Keratinocyte (primary cell): ENCODE measurements around the gene CIT. TPM values are rescaled to one million over a fixed set of nuclear protein-coding genes. Genes with fewer than 3 reads are reported as not detected.
A peak's percentile ranks its signal among the peaks of the same experiment; 100 is the strongest.

Source experiments
- DNase-seq: peaks from one replicate; pipeline ENCODE4 v3.0.0-alpha.2; 2011; ENCODE audit warnings: low read depth, missing footprints, low spot score
- FAIRE-seq: peaks from 2 replicates; lab custom pipeline; 2011; peaks lifted over from hg19 to GRCh38; lab: Jason Lieb, UNC
- H2AFZ ChIP-seq: 2 replicates; pipeline ENCODE4 v1.6.0; 2012; ENCODE audit warnings: low read length, control low read depth, inconsistent platforms; ENCODE audit not compliant: control insufficient read depth
- H3K27ac ChIP-seq: 2 replicates; pipeline ENCODE4 v1.5.1; 2011; ENCODE audit warnings: low read length; ENCODE audit not compliant: control insufficient read depth, insufficient read depth
- H3K27me3 ChIP-seq: 3 replicates; pipeline ENCODE4 v1.6.0; 2011; ENCODE audit warnings: low read length; ENCODE audit not compliant: control insufficient read depth, insufficient read depth; ENCODE audit errors: extremely low read depth
- H3K36me3 ChIP-seq, 2 experiments: 2 replicates in 1 of 2; 3 replicates in 1 of 2; pipeline ENCODE4 v1.5.1; 2011; ENCODE audit warnings: low read length in 2 of 2, mild to moderate bottlenecking in 1 of 2; ENCODE audit not compliant: control insufficient read depth in 2 of 2, insufficient read depth in 2 of 2; ENCODE audit errors: extremely low read depth in 1 of 2
- H3K4me1 ChIP-seq: 3 replicates; pipeline ENCODE4 v1.5.1; 2011; ENCODE audit warnings: low read length; ENCODE audit not compliant: control insufficient read depth, insufficient read depth; ENCODE audit errors: extremely low read depth
- H3K4me2 ChIP-seq: 3 replicates; pipeline ENCODE4 v1.6.0; 2011; ENCODE audit warnings: low read depth, low read length; ENCODE audit not compliant: control insufficient read depth, insufficient read depth; ENCODE audit errors: extremely low read depth
- H3K4me3 ChIP-seq, 3 experiments: fragments of 200-600 bp in 1 of 3; sonication (generic) in 1 of 3; 2 replicates in 2 of 3; 3 replicates in 1 of 3; pipeline ENCODE4 v1.5.1; 2011 to 2016; ENCODE audit warnings: low read length in 3 of 3, mild to moderate bottlenecking in 3 of 3, control low read depth in 2 of 3, inconsistent platforms in 1 of 3, low read depth in 1 of 3, mixed read lengths in 1 of 3, mixed run types in 1 of 3, moderate library complexity in 1 of 3; ENCODE audit not compliant: control insufficient read depth in 2 of 3, insufficient read depth in 2 of 3; ENCODE audit errors: extremely low read depth in 1 of 3
- H3K79me2 ChIP-seq: 2 replicates; pipeline ENCODE4 v1.6.0; 2012; ENCODE audit warnings: low read length; ENCODE audit not compliant: control insufficient read depth, insufficient read depth
- H3K9ac ChIP-seq: 3 replicates; pipeline ENCODE4 v1.6.0; 2011; ENCODE audit warnings: low read length; ENCODE audit not compliant: control insufficient read depth, insufficient read depth; ENCODE audit errors: extremely low read depth
- H3K9me1 ChIP-seq: 3 replicates; pipeline ENCODE4 v1.6.0; 2011; ENCODE audit warnings: low read length; ENCODE audit not compliant: control insufficient read depth, insufficient read depth; ENCODE audit errors: extremely low read depth
- H3K9me3 ChIP-seq: 2 replicates; pipeline ENCODE4 v1.5.1; 2012; ENCODE audit warnings: low read depth, low read length; ENCODE audit not compliant: control insufficient read depth
- H4K20me1 ChIP-seq: 3 replicates; pipeline ENCODE4 v1.6.0; 2011; ENCODE audit warnings: low read length; ENCODE audit not compliant: control insufficient read depth, insufficient read depth; ENCODE audit errors: extremely low read depth
- EZH2 ChIP-seq: IDR thresholded peaks from one replicate; pipeline ENCODE4 v1.6.1; 2012; ENCODE audit warnings: inconsistent platforms, mild to moderate bottlenecking, low read length, moderate library complexity
- dilution Hi-C: fragments of 300-500 bp; cut with MboI; formaldehyde crosslinking; loops from one replicate; pipeline ENCODE4 v1.7.0; 2020; ENCODE audit warnings: low sequenced_read_pairs; ENCODE audit not compliant: extremely low pct_ligation_motif_present
- polyA plus RNA-seq, 5 experiments: library from polyadenylated mRNA; depleted of rRNA in 3 of 5; stranded (reverse) in 3 of 5; stranded (forward) in 1 of 5; unstranded in 1 of 5; fragments of >200 nt; gene quantifications; 1 replicate in 1 of 5; 2 replicates in 3 of 5; 3 replicates in 1 of 5; pipeline versions ENCODE4 v1.2.1 to v1.2.3, GENCODE V29; 2011 to 2012; ENCODE audit warnings: missing spikeins in 2 of 5, low read depth in 1 of 5, low replicate concordance in 1 of 5
- TF ChIP-seq, protein P1 (sequence below), 3 experiments: IDR thresholded peaks in 1 of 3; conservative IDR thresholded peaks in 1 of 3; optimal IDR thresholded peaks in 1 of 3; 2 replicates in 2 of 3; 3 replicates in 1 of 3; pipeline versions ENCODE3 to v1.5.1; 2011; ENCODE audit warnings: low read length in 3 of 3, mild to moderate bottlenecking in 3 of 3, moderate library complexity in 2 of 3, control low read depth in 1 of 3, inconsistent platforms in 1 of 3; ENCODE audit not compliant: insufficient read depth in 2 of 3; ENCODE audit errors: extremely low read depth in 1 of 3

Gene CIT
- polyA plus RNA-seq, 1 donor (not counting 4 experiments of a cell fraction or from before 2014, with no cell fraction given), result 6.2 TPM

- peak overlapping the region; percentile 93 for H3K9ac ChIP-seq
- H3K9me3 ChIP-seq, result no peaks in the 10 kb centered on the region
- dilution Hi-C loops, result no loop called here
- H3K4me2 ChIP-seq, result peak overlapping the region; percentile 79
- peak overlapping the region; percentile 84 to 96 (median 85) for H3K4me3 ChIP-seq
- peak overlapping the region; percentile 87 for H3K27ac ChIP-seq
- TF ChIP-seq, protein P1, sequence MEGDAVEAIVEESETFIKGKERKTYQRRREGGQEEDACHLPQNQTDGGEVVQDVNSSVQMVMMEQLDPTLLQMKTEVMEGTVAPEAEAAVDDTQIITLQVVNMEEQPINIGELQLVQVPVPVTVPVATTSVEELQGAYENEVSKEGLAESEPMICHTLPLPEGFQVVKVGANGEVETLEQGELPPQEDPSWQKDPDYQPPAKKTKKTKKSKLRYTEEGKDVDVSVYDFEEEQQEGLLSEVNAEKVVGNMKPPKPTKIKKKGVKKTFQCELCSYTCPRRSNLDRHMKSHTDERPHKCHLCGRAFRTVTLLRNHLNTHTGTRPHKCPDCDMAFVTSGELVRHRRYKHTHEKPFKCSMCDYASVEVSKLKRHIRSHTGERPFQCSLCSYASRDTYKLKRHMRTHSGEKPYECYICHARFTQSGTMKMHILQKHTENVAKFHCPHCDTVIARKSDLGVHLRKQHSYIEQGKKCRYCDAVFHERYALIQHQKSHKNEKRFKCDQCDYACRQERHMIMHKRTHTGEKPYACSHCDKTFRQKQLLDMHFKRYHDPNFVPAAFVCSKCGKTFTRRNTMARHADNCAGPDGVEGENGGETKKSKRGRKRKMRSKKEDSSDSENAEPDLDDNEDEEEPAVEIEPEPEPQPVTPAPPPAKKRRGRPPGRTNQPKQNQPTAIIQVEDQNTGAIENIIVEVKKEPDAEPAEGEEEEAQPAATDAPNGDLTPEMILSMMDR (optimal IDR thresholded peaks at IDR 0.05 in 1 of 3, IDR thresholded peaks at IDR 0.05 in 1 of 3, conservative IDR thresholded peaks at IDR 0.05 in 1 of 3; ENCODE audit: extremely low read depth in 1 of 3, insufficient read depth in 2 of 3, low read length in 3 of 3), result no peak
- no peak for TF ChIP-seq EZH2
- peaks cover 7 to 14% of the 10 kb centered on the region in 2 experiments for H3K36me3 ChIP-seq
- peak overlapping the region; percentile 86 for H2AFZ ChIP-seq
- peaks cover 20% of the 10 kb centered on the region for H3K4me1 ChIP-seq
- no peaks in the 10 kb centered on the region for H4K20me1 ChIP-seq
- DNase-seq (no peak), FAIRE-seq (no peak)
- H3K9me1 ChIP-seq, result no peaks in the 10 kb centered on the region
- H3K79me2 ChIP-seq, result peaks cover 23% of the 10 kb centered on the region
- H3K27me3 ChIP-seq, result no peaks in the 10 kb centered on the region
Measured at GRCh38 chr12:119668324-119668841, 208.7 kb downstream of the CIT start.

DNA sequence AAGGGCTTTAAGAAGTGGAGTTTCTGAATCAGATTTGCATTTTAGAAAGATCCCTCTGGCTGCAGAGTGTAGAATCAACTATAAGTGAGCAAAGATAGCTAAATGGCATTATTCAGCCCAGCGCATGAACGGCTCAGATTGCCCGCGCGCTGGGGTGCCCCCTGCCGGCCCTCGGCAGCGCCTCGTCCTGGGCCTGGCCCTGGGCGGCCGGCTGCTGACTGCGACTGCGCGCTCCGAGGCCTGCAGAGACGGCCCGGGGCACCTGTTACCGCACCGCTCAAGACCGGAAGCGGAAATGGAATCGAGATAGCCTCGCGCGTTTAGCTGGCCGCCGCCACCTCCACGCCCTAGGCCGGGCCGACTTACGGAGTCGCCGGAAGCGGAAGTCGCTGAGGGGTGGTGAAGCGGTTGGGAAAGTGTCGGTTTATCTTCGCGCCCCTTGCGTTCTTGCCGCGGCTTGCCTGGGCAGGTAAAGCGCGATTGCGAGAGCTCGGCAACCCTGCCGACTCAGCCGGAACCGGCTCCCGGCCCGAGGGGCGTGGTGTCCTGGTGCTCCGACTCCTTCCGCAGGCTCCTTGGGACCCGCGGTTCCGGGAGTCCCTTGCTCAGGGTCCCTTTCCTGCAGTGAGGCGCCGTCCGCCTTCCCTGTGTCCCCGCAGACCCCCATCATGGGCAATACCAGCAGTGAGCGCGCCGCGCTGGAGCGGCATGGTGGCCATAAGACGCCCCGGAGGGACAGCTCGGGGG, 209.4 kb downstream of the CIT start, which contains the start of gene PRKAB1:
Gene PRKAB1 (plus strand): TSS at position 557 of the 747 bp plus-strand sequence. CDS start 112 bp downstream, at position 669.
- peaks cover 23% of the 10 kb centered on the region for H3K79me2 ChIP-seq
- H3K36me3 ChIP-seq, result peaks cover 6 to 13% of the 10 kb centered on the region in 2 experiments
- DNase-seq (peak; percentile 92), FAIRE-seq (no peak)
- H3K4me2 ChIP-seq, result peak within 1 kb of the TSS; percentile 94
- dilution Hi-C loops, result no loop called here
- TF ChIP-seq EZH2, result no peak
- TF ChIP-seq, protein P1 (optimal IDR thresholded peaks at IDR 0.05 in 1 of 3, IDR thresholded peaks at IDR 0.05 in 1 of 3, conservative IDR thresholded peaks at IDR 0.05 in 1 of 3; ENCODE audit: extremely low read depth in 1 of 3, insufficient read depth in 2 of 3, low read length in 3 of 3), result peak; percentile 84 to 87 (median 87)
- H3K9me1 ChIP-seq, result no peaks in the 10 kb centered on the region
- peak within 1 kb of the TSS; percentile 93 for H3K9ac ChIP-seq
- H3K9me3 ChIP-seq, result no peaks in the 10 kb centered on the region
- H2AFZ ChIP-seq, result peak within 1 kb of the TSS; percentile 94
- peak within 1 kb of the TSS; percentile 87 for H3K27ac ChIP-seq
- no peaks in the 10 kb centered on the region for H3K27me3 ChIP-seq
- H3K4me3 ChIP-seq, result peak within 1 kb of the TSS; percentile 84 to 96 (median 85)
- H3K4me1 ChIP-seq, result peaks cover 20% of the 10 kb centered on the region
- no peaks in the 10 kb centered on the region for H4K20me1 ChIP-seq
